Measurements from ENCODE around the gene SEM1.

Gene SEM1

DNA sequence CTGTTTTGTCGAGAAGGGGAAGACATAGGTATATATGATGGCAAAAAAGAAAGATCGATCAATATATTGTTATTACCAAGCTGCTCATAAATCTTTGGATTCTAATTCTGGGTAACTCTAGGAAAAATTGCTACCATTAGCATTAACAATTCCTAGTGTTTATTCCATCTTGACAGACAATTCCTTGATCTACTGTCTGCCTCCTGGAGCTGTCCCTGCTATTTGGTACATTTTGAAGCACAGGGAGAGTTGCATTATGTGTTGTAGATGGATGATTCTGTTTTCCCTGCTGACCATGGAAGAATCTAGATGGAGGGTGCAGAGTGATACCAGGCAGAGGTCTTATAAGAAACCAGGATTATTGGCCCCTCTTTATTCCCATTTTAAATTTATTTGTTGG, 29.1 kb upstream of the SEM1 start:
- no peak for DNase-seq (ENCODE audit: extremely low read depth, insufficient read length)
- TF ChIP-seq, protein P1, sequence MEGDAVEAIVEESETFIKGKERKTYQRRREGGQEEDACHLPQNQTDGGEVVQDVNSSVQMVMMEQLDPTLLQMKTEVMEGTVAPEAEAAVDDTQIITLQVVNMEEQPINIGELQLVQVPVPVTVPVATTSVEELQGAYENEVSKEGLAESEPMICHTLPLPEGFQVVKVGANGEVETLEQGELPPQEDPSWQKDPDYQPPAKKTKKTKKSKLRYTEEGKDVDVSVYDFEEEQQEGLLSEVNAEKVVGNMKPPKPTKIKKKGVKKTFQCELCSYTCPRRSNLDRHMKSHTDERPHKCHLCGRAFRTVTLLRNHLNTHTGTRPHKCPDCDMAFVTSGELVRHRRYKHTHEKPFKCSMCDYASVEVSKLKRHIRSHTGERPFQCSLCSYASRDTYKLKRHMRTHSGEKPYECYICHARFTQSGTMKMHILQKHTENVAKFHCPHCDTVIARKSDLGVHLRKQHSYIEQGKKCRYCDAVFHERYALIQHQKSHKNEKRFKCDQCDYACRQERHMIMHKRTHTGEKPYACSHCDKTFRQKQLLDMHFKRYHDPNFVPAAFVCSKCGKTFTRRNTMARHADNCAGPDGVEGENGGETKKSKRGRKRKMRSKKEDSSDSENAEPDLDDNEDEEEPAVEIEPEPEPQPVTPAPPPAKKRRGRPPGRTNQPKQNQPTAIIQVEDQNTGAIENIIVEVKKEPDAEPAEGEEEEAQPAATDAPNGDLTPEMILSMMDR (IDR thresholded peaks at IDR 0.05; ENCODE audit: insufficient read depth, low read length, poor library complexity, severe bottlenecking), result no peak
- Histone ChIP-seq H3K4me3 (replicated peaks; ENCODE audit: low read depth, low read length) (no peak overlapping the region), H3K36me3 (ENCODE audit: control insufficient read depth, insufficient read depth, low read length) (no peaks in the 10 kb centered on the region), H3K27me3 (replicated peaks; ENCODE audit: control insufficient read depth, insufficient read depth, low read length) (no peaks in the 10 kb centered on the region; the same call in 1 of the 2 replicates)

GRCh38 chr7:96737545-96738050, 28.0 kb upstream of the SEM1 start:
- H3K4me3 ChIP-seq (replicated peaks; ENCODE audit: low read depth, low read length), result no peak overlapping the region
- DNase-seq (ENCODE audit: extremely low read depth, insufficient read length), result no peak
- no peaks in the 10 kb centered on the region for H3K36me3 ChIP-seq (ENCODE audit: control insufficient read depth, insufficient read depth, low read length)
- TF ChIP-seq, protein P1 (IDR thresholded peaks at IDR 0.05; ENCODE audit: insufficient read depth, low read length, poor library complexity, severe bottlenecking), result no peak
- no peaks in the 10 kb centered on the region; the same call in 1 of the 2 replicates for H3K27me3 ChIP-seq (replicated peaks; ENCODE audit: control insufficient read depth, insufficient read depth, low read length)

- H3K4me3 ChIP-seq (replicated peaks; ENCODE audit: low read depth, low read length), result no peak overlapping the region
- H3K36me3 ChIP-seq (ENCODE audit: control insufficient read depth, insufficient read depth, low read length), result no peaks in the 10 kb centered on the region
- H3K27me3 ChIP-seq (replicated peaks; ENCODE audit: control insufficient read depth, insufficient read depth, low read length), result no peaks in the 10 kb centered on the region; the same call in 1 of the 2 replicates
- no peak for DNase-seq (ENCODE audit: extremely low read depth, insufficient read length)
- TF ChIP-seq, protein P1 (IDR thresholded peaks at IDR 0.05; ENCODE audit: insufficient read depth, low read length, poor library complexity, severe bottlenecking), result no peak
These were observed 24.7 kb upstream of the SEM1 start for GRCh38 chr7:96734343-96734742.

- Histone ChIP-seq H3K27me3 (replicated peaks; ENCODE audit: control insufficient read depth, insufficient read depth, low read length) (no peaks in the 10 kb centered on the region), H3K4me3 (replicated peaks; ENCODE audit: low read depth, low read length) (no peak overlapping the region), H3K36me3 (ENCODE audit: control insufficient read depth, insufficient read depth, low read length) (no peaks in the 10 kb centered on the region)
- TF ChIP-seq, protein P1 (IDR thresholded peaks at IDR 0.05; ENCODE audit: insufficient read depth, low read length, poor library complexity, severe bottlenecking), result no peak
- DNase-seq (ENCODE audit: extremely low read depth, insufficient read length), result no peak
These were observed 20.2 kb upstream of the SEM1 start for GRCh38 chr7:96729820-96730219.

DNA sequence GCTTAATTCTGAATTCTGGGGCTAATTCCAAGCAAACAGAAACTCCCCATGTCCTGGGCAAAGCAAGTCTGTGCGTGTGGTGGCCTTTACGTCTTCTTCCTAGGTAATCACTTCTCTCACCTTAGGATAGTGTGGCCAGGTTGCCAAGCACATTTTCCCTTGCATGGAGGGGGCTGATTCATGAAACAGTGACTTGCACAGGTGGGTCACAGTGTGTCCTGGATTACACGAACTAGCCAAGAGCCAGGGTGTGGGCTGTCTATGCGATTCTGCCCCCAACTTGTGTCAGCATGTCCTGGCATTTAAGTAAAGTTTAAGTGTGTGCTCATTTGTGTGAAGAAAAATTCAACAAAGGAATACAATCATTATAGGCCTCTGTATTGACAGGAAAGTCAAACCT, 18.5 kb upstream of the SEM1 start:
- TF ChIP-seq, protein P1 (IDR thresholded peaks at IDR 0.05; ENCODE audit: insufficient read depth, low read length, poor library complexity, severe bottlenecking), result no peak
- no peak for DNase-seq (ENCODE audit: extremely low read depth, insufficient read length)
- Histone ChIP-seq H3K4me3 (replicated peaks; ENCODE audit: low read depth, low read length) (no peak overlapping the region), H3K27me3 (replicated peaks; ENCODE audit: control insufficient read depth, insufficient read depth, low read length) (no peaks in the 10 kb centered on the region), H3K36me3 (ENCODE audit: control insufficient read depth, insufficient read depth, low read length) (no peaks in the 10 kb centered on the region)

DNA sequence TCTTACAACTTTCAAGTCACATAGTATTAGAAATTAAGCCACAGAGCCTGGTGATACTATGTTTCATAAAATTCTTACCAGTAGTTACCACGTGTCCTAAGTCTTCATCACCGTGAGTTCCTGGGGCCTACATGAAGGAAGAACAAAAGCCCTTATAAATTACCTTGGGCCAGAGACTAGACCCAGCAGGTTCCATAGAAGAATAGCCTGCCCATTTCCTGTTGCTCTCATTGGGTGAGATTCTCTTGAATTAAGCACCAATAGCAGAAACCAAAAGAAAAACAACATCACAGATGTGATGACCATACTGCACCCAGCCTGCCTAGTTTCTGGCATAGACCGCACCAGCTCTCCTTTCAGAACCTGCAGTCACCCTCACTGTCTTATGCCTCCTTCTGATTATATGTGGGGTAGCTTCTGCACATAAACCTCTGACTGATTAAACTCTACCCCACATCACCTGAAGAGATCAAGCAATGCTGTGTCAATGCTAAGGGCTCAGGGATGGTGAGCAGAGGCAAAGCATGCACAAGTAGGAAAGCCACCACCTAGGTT, 18.0 kb upstream of the SEM1 start:
- TF ChIP-seq, protein P1 (IDR thresholded peaks at IDR 0.05; ENCODE audit: insufficient read depth, low read length, poor library complexity, severe bottlenecking), result no peak
- DNase-seq (ENCODE audit: extremely low read depth, insufficient read length), result no peak
- Histone ChIP-seq H3K4me3 (replicated peaks; ENCODE audit: low read depth, low read length) (no peak overlapping the region), H3K36me3 (ENCODE audit: control insufficient read depth, insufficient read depth, low read length) (no peaks in the 10 kb centered on the region), H3K27me3 (replicated peaks; ENCODE audit: control insufficient read depth, insufficient read depth, low read length) (no peaks in the 10 kb centered on the region)

Data from GM06990 (cell line).